Thyroid gland (tissue), 4 donors: ENCODE measurements around the gene LTN1. TPM values are rescaled to one million over a fixed set of nuclear protein-coding genes. Genes with fewer than 3 reads are reported as not detected.
A peak's percentile ranks its signal among the peaks of the same experiment; 100 is the strongest.

ENCODE experiments used
- DNase-seq, 2 donors: peaks; one replicate each; pipeline ENCODE4 v3.0.0-alpha.2; 2019
- H3K27ac ChIP-seq, 3 donors: fragments of 200-600 bp; sonication (generic); 1 replicate in 2 of 3; 2 replicates in 1 of 3; pipeline ENCODE4 v1.5.1; 2016 to 2019; ENCODE audit warnings: mild to moderate bottlenecking in 1 of 3, moderate library complexity in 1 of 3
- H3K27me3 ChIP-seq: fragments of 200-600 bp; sonication (generic); one replicate; pipeline ENCODE4 v1.5.1; 2019
- H3K36me3 ChIP-seq, 2 donors: fragments of 200-600 bp; sonication (generic); one replicate each; pipeline ENCODE4 v1.5.1; 2016 to 2019
- H3K4me1 ChIP-seq, 2 donors: fragments of 200-600 bp; sonication (generic); one replicate each; pipeline ENCODE4 v1.5.1; 2017 to 2019
- H3K4me3 ChIP-seq, 3 donors: fragments of 200-600 bp; sonication (generic); replicated peaks in 1 of 3; 1 replicate in 2 of 3; 2 replicates in 1 of 3; pipeline ENCODE4 v1.5.1; 2016; ENCODE audit warnings: mild to moderate bottlenecking in 1 of 3
- H3K9me3 ChIP-seq: fragments of 200-600 bp; sonication (generic); one replicate; pipeline ENCODE4 v1.5.1; 2017
- POLR2A ChIP-seq, 2 donors: fragments of 450-650 bp; IDR thresholded peaks; one replicate each; pipeline ENCODE4 v1.6.1; 2017; ENCODE audit warnings: antibody characterized with exemption in 2 of 2, mild to moderate bottlenecking in 2 of 2, moderate library complexity in 1 of 2
- WGBS, 2 donors: methylation state at CpG; one replicate each; pipeline ENCODE4 v1.1.5; 2017; 5-methylcytosine and 5-hydroxymethylcytosine counted together
- intact Hi-C: fragments of 100-400 bp; cut with DNase I; formaldehyde crosslinking; loops from one replicate; pipeline ENCODE4 v1.15.1; 2023
- total RNA-seq, 4 donors: library from RNA; depleted of rRNA; stranded (reverse); fragments of >200 nt; gene quantifications; one replicate each; pipeline ENCODE4 v1.2.3, GENCODE V29; 2016
- TF ChIP-seq, protein P1 (sequence below), 6 experiments: fragments of 200-600 bp in 3 of 6; fragments of 450-650 bp in 3 of 6; sonication (generic) in 3 of 6; IDR thresholded peaks; one replicate each; pipeline ENCODE4 v1.5.1; 2016 to 2019; ENCODE audit warnings: antibody characterized with exemption in 6 of 6, mild to moderate bottlenecking in 2 of 6, inconsistent platforms in 1 of 6, moderate library complexity in 1 of 6

LTN1 gene
- total RNA-seq, 4 donors from 2014 or later = 25.5 to 45.3 (median 28.8) TPM

DNA sequence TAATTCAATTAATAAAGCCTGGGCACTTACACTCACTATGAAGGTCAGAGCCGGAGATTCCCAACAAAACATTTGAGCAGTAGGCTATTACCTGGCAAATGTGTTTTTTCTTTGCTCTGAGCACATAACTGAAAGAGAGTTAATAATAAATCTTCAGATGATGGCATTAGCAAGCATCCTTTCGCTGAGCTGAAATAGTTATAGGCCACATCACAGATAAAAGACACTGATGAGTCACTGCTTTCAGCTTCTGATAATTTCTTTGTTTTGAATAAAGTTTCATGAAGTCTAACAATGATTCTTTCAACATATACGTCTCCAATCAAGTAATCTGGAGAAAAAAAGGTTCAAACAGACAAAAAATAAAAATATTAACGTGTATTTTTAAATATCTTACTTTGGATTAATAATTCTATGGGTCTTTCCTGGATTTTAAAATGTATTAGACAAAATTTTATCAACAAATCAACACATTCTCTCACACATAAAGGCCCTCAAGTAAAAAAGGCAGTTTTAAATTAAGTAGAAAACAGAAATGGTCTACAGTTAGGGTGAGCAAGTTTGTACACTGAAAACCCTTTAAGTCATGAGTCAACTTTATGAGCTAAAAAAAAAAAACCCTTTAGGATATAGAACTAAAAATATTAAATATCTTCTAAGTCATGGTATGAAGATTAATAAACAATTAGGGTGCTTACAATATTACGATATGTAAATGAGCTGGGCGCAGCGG, 33.1 kb downstream of the LTN1 start:
- Histone ChIP-seq H3K4me3 (no peak overlapping the region), H3K36me3 (peaks cover 6 to 20% of the 10 kb centered on the region in 2 donors), H3K4me1 (no peaks in the 10 kb centered on the region), H3K9me3 (no peaks in the 10 kb centered on the region), H3K27ac (no peak overlapping the region), H3K27me3 (no peaks in the 10 kb centered on the region)
- no peak for TF ChIP-seq POLR2A (IDR thresholded peaks at IDR 0.05)
- TF ChIP-seq, protein P1, sequence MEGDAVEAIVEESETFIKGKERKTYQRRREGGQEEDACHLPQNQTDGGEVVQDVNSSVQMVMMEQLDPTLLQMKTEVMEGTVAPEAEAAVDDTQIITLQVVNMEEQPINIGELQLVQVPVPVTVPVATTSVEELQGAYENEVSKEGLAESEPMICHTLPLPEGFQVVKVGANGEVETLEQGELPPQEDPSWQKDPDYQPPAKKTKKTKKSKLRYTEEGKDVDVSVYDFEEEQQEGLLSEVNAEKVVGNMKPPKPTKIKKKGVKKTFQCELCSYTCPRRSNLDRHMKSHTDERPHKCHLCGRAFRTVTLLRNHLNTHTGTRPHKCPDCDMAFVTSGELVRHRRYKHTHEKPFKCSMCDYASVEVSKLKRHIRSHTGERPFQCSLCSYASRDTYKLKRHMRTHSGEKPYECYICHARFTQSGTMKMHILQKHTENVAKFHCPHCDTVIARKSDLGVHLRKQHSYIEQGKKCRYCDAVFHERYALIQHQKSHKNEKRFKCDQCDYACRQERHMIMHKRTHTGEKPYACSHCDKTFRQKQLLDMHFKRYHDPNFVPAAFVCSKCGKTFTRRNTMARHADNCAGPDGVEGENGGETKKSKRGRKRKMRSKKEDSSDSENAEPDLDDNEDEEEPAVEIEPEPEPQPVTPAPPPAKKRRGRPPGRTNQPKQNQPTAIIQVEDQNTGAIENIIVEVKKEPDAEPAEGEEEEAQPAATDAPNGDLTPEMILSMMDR (IDR thresholded peaks at IDR 0.05) = no peak
- 96 to 98% methylated on average over 7 of the region's 7 CpGs for WGBS, 2 donors
- no peak for DNase-seq
- intact Hi-C loops = no loop called here

DNA sequence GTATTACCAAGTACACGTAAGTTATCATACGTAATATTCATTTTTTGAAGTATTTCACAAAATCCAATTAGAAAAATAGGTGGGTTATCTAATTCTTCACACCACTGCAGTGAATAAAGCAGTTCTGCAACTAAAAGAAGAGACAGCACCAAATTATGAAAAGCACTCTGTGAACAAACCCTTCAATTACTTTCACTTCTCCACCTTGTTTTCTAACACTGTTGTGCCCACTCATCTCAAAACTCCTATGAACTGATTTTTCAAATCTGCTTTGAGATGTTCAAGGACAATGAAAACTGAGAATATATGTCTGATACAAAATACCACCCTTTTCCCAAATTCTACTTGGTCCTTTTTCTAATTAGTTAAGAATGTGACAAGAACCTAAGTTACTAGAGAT, 39.4 kb downstream of the LTN1 start:
- intact Hi-C loops = no loop called here
- Histone ChIP-seq H3K4me3 (no peak overlapping the region), H3K36me3 (peaks cover 14 to 25% of the 10 kb centered on the region in 2 donors), H3K27ac (no peak overlapping the region), H3K27me3 (no peaks in the 10 kb centered on the region), H3K9me3 (no peaks in the 10 kb centered on the region), H3K4me1 (no peaks in the 10 kb centered on the region)
- TF ChIP-seq POLR2A (IDR thresholded peaks at IDR 0.05) = no peak
- TF ChIP-seq, protein P1 (IDR thresholded peaks at IDR 0.05) = no peak
- DNase-seq = no peak
- 97 to 98% methylated on average over 2 of the region's 2 CpGs for WGBS, 2 donors

DNA sequence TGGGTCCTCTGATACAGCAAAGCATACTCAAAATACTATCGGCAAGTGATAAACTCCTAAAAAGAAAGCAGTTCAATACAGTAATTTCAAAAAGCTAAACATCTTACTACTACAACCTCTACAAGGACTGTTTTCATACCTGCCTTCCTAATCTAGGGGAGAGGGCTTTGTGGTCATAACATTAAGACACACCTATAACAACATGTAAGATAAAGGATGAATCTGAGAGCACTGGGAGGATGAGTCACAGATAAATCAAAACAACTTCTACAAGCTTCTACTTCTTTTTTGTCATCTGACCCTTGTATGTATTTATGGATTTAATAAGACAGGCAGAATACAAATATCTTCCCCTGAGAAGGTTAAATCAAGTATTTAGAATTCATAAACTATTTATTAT, 40.0 kb downstream of the LTN1 start:
- H3K27ac ChIP-seq = no peak overlapping the region
- no peak overlapping the region for H3K4me3 ChIP-seq
- TF ChIP-seq POLR2A (IDR thresholded peaks at IDR 0.05) = no peak
- TF ChIP-seq, protein P1 (IDR thresholded peaks at IDR 0.05) = no peak
- H3K9me3 ChIP-seq = no peaks in the 10 kb centered on the region
- intact Hi-C loops = no loop called here
- 98 to 100% methylated on average over 1 of the region's 1 CpG for WGBS, 2 donors
- no peaks in the 10 kb centered on the region for H3K27me3 ChIP-seq
- no peak for DNase-seq
- H3K36me3 ChIP-seq = peaks cover 14 to 25% of the 10 kb centered on the region in 2 donors
- no peaks in the 10 kb centered on the region for H3K4me1 ChIP-seq

DNA sequence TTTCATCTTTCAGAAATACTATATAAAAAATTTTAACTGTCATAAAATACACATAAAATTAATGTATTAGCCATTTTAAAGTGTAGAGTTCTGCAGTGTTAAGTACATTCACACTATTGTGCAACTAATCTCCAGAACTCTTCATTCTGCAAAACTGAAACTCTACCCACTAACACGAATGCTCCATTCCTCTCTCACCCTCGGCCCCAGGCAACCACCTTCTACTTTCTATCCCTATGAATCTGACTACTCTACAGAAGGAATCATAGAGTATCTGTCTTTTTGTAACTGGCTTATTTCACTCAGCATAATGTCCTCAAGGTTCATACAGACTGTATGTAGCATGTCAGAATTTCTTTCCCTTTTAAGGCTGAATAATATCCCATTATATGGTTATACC, 43.4 kb downstream of the LTN1 start:
- no peak for DNase-seq
- H3K27me3 ChIP-seq = no peaks in the 10 kb centered on the region
- H3K36me3 ChIP-seq = peaks cover 26 to 34% of the 10 kb centered on the region in 2 donors
- H3K27ac ChIP-seq = no peak overlapping the region
- no peak overlapping the region for H3K4me3 ChIP-seq
- no peaks in the 10 kb centered on the region for H3K9me3 ChIP-seq
- intact Hi-C loops = no loop called here
- 88 to 93% methylated on average over 2 of the region's 2 CpGs for WGBS, 2 donors
- TF ChIP-seq POLR2A (IDR thresholded peaks at IDR 0.05) = no peak
- TF ChIP-seq, protein P1 (IDR thresholded peaks at IDR 0.05) = no peak
- H3K4me1 ChIP-seq = no peaks in the 10 kb centered on the region

DNA sequence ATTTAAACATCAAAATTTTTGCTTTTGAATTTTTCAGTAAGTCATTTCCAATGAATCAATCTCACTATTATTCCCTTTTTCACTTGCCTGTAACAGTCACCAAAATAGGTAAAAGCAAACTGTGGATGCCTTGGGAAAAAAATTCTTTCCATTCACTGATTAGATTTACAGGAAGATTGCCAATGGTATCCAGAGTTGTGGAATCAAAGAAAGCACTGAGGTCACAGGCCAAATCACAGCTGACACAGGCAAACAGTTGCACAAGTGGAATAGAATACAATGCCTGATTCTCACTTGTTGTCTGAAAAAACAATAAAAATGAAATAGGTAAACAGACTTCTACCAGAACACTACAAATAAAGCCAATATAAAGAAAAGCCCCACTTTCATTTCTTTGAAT, 48.4 kb downstream of the LTN1 start:
- H3K4me3 ChIP-seq = no peak overlapping the region
- H3K27ac ChIP-seq = peak overlapping the region in 1 of 3 donors; percentile 17
- intact Hi-C loops = no loop called here
- H3K4me1 ChIP-seq = no peaks in the 10 kb centered on the region
- peaks cover 5 to 39% of the 10 kb centered on the region in 2 donors for H3K36me3 ChIP-seq
- H3K27me3 ChIP-seq = no peaks in the 10 kb centered on the region
- H3K9me3 ChIP-seq = no peaks in the 10 kb centered on the region
- no peak for DNase-seq
- TF ChIP-seq, protein P1 (IDR thresholded peaks at IDR 0.05) = no peak
- no peak for TF ChIP-seq POLR2A (IDR thresholded peaks at IDR 0.05)
